ENCODE data around the gene PPARD.

PPARD gene

GRCh38 chr6:35354361-35355135 is 12.2 kb downstream of the PPARD start:
- no peak for DNase-seq

DNA sequence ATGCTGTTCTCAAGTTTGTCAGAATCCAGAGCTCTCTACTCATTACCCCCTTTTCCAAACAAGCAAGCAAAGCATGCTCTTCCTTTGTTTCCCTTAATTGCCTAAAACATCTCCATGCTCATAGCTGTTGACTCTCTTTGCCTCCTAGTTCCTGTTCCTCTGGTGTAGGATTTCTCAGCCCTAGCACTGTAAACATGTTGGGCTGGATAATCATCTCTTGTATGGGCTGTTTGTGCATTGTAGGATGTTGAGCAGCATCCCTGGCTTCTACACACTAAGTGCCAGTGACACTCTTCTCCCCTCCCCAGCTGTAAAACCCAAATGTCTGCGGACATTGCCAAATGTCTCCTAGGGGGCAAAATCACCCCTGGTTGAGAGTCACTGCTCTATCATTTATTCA is 14.0 kb downstream of the PPARD start:
- peak in 1 of 56 donors; percentile 40 for DNase-seq

GRCh38 chr6:35357677-35358076 is 15.3 kb downstream of the PPARD start:
- no peak for DNase-seq

GRCh38 chr6:35358086-35358485 is 15.7 kb downstream of the PPARD start:
- DNase-seq = no peak

- DNase-seq = peak in 1 of 56 donors; percentile 10
Measured at GRCh38 chr6:35359346-35359743, 17.0 kb downstream of the PPARD start.

- DNase-seq = peak in 41 of 56 donors; percentile 10 to 86 (median 55)
Measured at GRCh38 chr6:35359744-35360348, 17.5 kb downstream of the PPARD start.

DNA sequence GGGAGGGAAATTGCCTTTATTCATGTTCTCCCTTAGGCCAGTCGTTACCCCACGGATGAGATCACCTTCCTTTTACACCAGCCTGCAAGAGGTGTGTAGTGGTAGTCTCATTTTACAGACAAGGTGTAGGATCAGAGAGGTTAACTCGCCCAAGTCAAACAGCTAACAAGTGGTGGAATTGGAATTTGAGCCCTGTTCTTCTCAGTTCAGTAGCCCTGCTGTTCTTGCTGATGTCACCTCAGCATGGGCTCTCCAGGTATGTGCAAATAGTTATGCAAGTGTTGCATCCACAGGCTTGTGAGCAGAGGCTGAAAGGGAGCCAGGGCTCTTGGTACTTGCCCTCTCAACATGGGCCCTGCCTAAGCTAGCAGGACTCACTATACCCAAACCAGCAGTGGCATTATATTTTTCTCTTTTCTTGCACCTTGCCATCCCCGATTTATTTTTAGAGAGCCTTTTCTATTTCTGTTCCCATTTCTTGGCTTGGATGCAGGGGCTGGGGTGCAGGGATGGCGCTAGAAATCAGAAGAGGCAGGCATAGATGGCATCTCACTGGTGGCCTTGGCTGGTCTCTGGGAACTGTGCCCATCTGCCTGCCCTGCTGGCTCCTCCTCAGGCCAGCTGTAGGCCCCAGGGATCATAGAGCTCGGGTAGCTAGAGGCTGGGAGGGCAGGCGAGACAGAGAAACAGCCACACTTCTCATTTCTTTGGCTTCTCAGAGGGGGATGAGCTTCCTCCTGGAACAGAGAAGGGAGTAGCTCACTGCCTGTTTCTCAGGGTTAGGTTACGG is 18.2 kb downstream of the PPARD start:
- DNase-seq = peak in 47 of 56 donors; percentile 16 to 85 (median 55)

GRCh38 chr6:35362200-35362599 is 19.8 kb downstream of the PPARD start:
- DNase-seq = no peak

DNA sequence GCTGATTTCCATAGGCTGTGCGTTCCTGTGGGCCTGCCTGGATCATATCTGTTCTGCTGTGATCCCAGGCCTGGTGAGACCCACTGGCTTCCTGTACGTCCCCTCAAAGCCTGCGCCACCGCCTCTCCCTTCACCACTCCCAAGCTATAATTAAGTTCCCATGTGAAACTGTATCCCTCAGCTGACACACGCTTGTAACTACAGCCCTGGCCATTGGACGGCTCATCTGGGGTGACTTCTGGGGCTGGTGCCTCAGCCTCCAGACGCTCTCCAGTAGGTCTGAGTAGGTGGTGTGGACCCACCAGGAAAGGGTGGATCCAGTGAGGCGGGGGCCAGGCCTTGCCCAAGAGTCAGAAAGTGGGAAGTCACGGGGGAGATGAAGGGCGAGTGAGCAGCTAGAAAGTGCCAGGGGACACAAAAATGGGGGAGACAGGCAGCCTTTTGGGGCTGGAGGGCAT is 21.0 kb downstream of the PPARD start:
- no peak for DNase-seq

DNA sequence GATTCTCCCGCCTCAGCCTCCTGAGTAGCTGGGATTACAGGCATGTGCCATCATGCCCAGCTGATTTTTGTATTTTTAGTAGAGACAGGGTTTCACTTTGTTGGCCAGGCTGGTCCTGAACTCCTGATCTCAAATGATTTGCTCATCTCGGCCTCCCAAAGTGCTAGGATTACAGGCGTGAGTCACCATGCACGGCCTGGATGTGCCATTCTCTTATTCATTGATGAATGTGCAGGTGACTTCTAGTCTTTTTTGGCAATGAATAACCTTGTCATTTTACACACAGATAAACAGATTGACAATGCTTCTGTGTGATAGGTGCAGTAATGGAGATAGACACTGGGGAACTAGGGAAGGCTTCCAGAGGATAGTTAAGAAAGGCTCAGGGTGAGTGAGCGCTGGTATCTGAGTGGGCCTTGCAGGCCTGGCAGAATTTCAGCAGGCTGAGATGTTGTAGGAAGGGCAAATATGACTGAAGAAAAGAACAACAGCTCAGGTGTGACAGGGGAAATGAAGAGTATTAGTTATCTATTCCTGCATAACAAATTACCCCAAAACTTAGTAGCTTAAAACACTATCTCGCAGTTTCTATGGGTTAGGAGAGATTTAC is 23.3 kb downstream of the PPARD start:
- DNase-seq = no peak

DNA sequence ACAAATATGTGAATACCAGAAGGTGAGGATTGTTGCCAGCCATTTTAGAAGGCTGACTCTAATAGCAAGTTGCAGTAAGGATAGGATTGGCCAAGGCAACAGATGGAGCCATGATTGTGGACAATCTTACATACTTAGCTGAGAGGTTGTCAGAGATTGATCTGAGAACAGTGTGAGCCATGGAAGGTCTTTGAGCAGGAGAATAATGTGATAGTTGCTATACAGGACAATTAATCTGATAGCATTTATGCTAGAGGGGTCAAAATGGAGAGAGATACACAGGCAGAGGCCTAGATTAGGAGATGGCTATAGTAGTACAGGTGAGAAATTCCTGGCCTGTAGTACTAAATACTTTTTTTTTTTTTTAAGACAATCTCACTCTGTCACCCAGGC is 23.8 kb downstream of the PPARD start:
- DNase-seq = no peak

DNA sequence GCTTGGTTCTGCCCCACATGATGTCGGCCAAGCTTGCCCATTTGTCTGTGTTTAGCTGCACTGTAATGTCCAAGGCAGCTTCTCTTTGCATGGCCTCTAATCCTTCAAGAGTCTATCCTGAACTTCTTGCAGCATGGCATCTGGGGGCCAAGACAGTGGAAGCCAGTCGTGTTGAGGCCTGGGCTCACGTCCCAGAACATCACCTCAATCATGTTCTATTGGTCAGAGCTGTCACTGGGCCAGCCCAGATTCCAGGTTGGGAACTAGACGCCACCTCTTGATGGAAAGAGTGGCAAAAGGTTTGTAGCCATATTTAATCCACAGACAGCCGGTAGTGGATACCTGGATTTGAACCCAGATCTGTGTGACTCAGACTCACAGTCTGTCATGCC is 25.3 kb downstream of the PPARD start:
- DNase-seq = no peak

DNA sequence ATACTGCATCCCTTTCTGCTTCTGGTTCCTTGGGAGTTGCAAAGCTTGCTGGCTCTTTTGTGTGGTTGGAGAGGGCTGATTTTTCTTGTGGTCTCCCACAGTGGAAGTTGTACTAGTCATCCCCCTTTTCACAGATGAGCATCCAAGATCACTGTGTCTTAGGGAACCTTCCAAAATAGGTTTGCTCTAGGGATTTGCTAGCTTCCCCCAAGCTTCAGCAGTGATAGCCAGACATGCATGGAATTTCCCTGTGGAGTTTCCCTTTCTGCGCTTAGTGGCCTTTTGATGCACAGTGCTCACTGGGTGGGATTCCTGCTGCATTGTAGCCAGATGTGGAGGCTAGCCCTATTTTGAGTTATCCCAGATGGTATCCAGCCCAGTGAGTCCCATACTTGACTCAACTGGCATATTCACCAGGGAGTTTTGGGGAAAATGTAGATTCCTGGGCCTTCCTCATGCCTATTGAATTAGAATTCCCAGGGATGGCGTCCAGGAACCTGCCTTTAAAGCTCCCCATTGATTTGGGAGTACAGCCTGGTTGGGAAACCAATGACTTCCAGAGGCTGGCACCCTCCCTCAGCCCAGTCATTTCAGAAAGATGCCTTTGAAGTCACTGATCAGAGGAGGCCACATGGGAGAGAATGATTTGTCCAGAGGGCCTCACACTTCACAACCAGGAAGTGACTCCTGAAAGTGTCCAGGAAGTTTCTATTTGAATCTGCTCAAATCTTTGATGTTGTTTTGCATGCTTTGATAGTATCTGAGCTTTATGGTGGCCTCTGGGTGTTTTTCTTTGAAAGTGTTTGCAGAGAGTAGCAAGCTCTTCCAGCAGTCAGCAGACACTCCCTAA is 25.9 kb downstream of the PPARD start:
- no peak for DNase-seq

GRCh38 chr6:35370124-35370741 is 27.9 kb downstream of the PPARD start:
- peak in 29 of 56 donors; percentile 6 to 84 (median 34) for DNase-seq

- peak in 13 of 56 donors; percentile 6 to 56 (median 19) for DNase-seq
Measured at GRCh38 chr6:35370785-35371493, 28.6 kb downstream of the PPARD start.

DNA sequence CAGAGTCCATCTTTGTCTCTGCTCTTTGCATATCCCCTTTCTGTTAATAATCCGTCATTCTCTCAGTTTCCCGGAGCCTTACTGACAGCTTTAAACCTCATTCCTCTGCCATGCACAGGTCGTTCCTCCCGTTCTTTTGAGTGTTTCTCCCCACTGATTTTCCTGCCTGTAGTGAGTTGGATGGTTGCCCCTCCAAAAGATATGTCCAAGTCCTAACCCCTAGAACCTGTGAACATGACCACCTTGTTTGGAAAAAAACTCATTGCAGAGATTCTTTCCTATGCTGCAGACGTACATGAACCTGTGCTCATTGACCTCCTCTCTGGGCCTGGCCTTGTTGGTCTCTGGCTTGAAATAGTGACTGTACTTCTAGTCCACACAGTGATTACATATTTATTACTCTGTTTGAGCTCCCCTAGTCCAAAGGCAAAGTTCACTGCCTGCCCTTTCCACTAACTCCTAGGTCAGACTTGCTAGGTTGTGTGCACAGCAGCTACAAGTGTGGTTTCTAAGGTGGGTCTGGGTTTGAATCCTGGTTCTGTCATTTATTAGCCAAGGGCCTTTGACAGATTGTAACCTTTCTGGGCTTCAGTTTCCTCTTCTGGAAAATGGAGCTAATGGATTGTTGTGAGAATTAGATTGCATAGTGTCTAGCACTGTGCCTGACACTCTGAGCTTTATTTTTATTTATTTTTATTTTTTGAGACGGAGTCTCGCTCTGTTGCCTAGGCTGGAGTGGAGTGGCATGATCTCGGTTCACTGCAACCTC is 29.3 kb downstream of the PPARD start:
- DNase-seq = no peak

DNA sequence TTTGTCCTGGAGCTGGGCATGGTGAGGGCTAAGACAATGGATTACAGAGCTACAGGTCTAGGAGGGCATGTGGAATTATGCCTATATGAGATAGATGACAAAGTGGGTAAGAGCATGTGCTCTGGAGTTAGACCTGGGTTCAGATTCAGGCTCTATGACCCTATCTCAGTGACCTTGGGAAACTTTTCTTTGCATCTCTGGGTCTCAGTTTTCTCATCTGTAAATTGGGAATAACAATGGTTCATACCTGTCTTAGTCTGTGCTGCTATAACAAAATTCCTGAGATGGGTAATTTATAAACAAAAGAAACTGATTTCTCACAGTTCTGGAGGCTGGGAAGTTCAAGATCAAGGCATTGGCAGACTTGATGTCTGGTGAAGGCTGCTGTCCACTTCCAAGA is 30.3 kb downstream of the PPARD start:
- DNase-seq = no peak

- no peak for DNase-seq
Measured at GRCh38 chr6:35376281-35376680, 33.9 kb downstream of the PPARD start.

DNA sequence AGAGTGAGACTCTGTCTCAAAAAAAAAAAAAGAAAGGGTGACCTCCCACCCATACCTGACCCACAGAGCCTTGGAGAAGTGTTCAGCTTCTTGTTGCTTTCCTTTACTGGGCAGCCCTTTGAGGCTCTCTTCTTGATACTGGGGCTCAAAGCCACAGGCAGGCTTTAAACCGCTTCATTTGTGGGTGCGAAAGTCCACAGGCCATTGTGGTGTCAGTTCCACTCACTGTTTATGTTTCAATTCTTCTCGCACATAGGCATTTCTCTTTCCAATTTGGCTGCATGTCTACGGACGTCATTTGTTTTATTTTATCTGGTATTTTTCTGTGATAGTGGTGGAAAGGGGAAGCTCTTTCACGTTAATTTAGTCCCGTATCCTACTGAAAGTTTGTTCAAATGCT is 34.6 kb downstream of the PPARD start:
- DNase-seq = no peak

Measured in amygdala (tissue), 56 donors.